GM19452 (cell line): ENCODE results near the gene OTOR.

Source experiments
- ATAC-seq: cut with Tn5 transposase; IDR thresholded peaks from one replicate; pipeline ENCODE4 v1.9.1; 2021; ENCODE audit not compliant: unreplicated experiment

Gene OTOR

GRCh38 chr20:16748308-16748900 is at the start of gene OTOR:
Gene OTOR, plus strand, starts transcription at chr20:16748358. Its CDS starts 44 bp downstream, at chr20:16748402.
- ATAC-seq = no peak

DNA sequence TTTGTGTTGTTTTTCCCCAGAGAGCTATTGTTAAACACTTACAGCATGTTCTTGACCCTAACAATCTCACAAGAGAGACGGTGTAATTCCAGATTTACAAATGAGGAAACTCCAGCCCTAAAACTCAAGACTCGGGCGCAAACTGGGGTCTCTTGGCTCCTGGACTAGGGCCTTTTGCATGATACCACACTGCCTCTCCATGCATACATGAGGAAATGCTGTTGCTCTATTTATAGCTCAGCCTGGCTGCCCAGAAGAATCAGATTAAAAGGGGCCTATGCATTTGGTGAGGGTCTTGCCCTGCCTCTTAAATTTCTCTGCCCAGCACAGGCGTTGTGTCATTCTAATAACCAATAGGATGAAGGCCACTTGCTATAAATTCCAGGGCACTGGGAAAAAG is 48.9 kb upstream of the OTOR start:
- no peak for ATAC-seq

DNA sequence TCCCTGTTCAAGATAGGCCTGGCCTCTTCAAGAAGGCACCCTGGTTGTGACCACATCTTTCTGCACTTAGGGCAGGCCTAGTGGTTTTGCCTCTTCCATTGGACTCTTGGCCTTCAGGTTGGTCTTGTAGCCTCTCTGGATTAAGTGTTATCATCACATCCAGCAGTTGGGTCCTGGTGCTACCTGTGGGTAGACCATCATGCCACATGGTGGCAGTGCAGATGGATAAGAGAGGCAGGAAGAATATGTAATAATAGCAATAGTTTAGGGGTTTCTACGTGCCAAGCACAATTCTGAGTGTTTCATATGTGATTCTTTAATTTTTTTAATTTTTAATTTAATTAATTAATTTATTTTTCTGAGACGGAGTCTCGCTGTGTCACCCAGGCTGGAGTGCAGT is 46.9 kb upstream of the OTOR start:
- no peak for ATAC-seq

GRCh38 chr20:16703570-16703969 is 44.6 kb upstream of the OTOR start:
- no peak for ATAC-seq

DNA sequence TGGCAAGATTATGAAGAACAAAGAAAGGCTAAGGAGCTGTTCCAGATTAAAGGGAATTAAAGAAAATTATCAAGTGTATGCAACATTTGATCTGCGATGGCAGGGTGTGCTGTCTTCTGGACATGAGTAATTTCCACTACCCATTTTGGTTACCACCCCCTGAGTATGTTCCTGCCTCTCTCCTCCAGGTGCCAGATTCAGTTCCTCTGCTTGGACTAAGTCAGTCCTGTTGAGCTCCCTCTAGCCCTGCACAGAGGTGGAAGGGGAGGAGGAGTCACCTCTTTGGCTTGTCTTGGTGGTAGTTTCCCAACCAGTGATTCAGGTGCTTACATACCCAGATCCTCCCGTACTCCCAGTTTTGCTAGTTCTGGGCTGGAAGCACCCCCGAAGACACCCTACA is 40.5 kb upstream of the OTOR start:
- peak; percentile 56 for ATAC-seq

DNA sequence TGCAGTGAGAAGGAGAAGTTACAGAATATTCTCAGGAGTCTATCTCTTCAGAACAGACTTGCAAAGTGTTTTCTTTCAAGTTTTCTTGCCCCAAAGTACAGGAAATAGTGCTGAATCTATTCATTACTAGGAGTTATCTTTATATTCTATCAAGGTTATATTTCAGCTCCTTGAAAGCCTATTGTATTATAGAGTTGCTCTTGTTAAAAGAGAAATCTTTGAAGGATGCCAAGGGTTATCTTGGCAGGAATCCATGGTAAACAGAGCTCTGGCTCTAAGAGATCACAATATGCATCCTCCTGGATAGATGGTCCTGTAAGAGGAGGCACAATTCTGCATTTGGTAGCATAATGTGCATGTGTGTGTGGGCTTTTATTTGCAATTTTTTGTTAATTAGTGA is 39.6 kb upstream of the OTOR start:
- ATAC-seq = peak; percentile 15

- ATAC-seq = peak; percentile 85
These were observed 39.1 kb upstream of the OTOR start for GRCh38 chr20:16709017-16709416.

GRCh38 chr20:16710781-16711180 is 37.4 kb upstream of the OTOR start:
- no peak for ATAC-seq

GRCh38 chr20:16711661-16712258 is 36.4 kb upstream of the OTOR start:
- no peak for ATAC-seq

DNA sequence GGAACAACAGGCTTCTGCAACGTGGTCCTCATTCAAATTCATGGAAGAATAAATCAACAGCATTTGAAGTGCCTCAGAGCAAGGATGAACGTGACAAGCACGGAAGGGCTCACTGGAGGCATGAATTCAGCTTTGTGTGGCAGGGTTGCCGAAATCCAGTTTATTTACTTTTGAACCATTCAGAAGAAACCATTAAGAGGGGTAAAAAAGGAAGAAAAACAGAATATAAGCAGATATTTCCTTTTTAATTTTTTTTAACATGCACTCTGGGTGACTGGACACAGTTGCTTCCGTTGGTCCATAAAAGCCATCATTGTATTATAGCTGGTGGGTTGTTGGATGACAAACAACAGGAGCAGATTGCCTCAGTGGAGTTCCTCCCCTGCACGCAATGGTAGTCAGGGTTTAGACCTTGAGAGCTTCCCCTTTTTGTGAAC is 35.6 kb upstream of the OTOR start:
- ATAC-seq = no peak

DNA sequence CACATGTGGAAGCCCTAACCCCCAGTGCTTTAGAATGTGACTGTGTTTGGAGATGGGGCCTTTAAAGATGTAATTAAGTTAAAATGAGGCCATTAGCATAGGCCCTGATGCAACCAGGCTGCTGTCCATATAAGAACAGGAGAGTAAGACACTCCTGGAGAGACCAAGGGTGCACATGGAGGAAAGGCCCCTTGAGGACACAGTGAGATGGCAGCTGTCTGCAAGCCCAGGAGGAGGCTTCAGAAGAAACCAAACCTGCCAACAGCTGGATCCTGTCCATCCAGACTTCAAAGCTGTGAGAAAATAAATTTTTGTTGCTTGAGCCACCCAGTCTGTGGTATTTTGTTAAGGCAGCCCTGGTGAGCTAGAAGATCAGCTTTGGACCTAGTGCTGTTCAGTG is 35.1 kb upstream of the OTOR start:
- ATAC-seq = no peak

DNA sequence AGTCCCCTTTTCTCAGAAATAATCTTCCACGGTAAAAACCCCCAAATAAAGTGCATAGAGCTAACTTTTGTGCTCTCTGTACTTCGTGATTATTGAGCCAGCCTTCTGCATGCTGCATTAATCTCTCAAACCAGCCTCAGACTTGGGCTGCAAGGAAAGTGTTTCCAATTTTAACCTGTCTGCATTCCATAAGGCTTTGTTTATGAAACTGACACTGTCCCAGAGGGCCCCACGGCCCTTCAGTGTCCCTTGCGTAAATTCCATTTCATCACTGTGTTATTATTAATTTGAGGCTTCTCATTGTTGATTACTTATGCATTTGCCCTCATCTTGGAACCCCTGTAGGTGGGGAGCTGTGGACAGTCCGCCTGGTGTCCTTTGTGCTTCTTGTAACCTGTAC is 33.9 kb upstream of the OTOR start:
- no peak for ATAC-seq

DNA sequence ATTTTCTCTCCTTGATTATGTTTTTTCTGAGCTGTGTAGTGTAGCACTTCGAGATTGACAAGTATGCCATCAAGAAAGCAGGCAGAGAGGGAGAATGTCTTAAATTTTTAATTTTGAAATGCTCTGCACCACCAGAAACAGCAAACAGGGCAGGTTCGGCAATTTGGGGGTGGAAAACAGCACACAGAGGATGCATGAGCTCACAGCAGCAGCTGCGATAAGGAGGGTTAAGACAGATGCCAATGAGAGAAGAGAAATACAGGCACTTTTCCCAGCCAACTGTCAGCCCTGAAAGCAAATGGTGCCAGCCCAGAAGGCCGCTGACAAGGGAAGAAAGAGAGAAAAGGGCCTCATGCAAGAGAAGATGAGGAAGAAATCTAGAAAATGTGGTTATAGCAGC is 33.4 kb upstream of the OTOR start:
- ATAC-seq = no peak

DNA sequence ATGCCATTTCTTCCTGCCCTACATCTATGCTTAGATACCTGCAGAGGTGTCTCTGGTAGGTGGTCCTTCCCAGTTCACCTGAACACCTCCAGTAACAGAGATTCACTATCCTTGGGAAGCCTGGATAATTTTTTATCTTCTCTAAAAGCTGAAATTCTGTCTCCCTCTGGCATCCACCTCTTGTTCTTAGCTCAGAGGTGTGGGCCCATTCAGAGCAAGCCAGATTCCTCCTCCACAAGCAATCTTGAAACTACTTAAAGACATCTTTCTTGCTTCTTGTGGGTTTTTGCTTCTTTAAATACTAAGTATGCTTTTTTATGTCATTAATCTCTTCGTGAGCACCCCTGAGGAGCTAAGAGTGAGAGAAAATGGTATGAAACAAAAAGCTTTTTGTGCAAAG is 28.7 kb upstream of the OTOR start:
- no peak for ATAC-seq

DNA sequence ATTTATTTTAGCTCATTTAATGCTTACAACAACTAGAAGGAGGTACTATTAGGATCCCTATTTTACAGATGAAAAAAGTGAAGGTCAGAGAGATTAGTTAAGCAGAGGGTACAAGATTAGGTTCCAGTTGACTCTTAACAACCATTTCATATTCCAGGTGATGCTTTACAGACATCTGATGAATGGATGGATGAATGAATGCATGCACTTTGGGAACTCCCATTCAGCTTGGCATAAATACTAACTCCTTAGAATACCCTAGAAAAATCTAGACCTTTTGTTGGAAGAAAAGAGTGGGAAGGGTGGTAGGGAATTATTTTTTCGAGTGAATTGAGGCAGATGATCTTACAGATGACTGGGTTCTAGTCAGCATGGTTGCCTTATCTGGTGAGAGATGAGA is 19.1 kb upstream of the OTOR start:
- ATAC-seq = no peak

DNA sequence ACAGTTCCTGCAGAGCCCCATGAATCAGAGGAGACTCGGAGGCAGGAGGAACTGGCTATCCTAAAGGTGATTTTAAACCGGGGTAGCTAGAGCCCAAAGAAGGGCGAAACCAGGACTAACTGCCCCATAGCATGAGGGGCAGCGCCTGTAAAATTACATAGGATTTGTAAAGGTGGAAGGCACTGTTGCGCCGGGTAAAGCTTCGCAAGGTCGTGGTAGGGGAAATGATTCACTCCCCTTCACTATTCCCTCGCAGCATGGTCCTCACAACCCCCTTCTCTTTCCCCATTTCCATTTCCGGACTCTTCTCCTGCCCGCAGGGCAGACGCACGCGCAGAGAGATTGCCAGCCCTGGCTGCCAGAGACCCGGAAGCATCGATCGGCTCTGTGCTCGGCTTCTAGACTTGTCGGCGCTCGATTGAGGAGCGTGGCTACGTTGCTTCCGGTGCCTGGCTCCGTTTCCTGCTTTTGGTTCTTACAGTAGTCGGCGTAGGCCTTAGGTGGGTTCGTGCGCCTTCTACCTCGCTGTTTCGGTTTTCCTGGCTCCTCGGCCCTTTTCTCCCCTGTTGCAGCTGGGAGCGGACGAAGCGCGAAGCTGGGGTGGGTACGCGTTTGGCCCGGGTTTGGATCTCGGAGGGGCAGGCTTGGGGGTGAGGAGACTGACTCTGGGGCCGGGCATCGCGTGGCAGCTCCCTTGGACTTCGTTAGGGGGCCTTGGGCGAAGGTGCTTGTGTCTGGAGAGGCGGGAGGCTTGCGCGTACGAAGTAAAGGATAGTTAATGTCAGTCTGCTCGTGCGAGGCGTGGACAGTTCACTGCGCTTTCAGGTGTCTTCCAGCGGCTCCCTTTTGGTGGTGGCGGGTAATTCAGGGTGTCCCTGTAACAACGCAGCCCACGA is 18.3 kb upstream of the OTOR start, which contains the start of gene SNRPB2:
Gene SNRPB2, plus strand, starts transcription at position 462 of the 896 bp plus-strand sequence. CDS start 1,677 bp downstream, outside the sequence.
- peak; percentile 99 for ATAC-seq

DNA sequence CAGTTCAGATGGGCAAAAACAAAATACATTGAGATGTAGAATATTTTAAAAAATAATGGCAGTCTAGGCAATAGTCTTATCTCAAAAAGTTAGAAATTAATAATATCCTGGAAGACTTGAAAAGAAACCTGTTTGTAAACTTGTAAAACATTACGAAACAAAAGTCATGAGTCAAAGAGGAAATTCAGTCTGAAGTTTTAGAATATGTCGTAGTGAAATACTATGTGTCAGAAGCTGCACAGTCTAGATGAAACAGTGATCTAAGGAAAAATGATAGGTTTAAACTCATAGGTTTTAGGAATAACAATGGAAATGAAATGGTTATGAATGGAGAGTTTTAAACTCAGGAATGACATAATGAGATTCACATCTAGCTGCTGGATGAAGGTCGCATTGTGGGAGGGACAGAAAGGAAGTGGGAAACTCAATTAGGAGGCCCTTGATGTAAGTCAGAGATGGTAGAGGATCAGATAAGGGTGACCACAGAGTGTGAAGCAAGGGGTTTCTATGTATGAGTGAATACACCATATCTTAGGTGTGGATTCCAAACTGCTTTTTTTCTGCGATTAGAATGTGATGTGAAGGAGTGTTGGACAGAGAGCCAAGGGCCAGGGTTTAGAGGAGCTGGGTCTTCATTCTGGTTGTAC is 15.5 kb upstream of the OTOR start:
- no peak for ATAC-seq

DNA sequence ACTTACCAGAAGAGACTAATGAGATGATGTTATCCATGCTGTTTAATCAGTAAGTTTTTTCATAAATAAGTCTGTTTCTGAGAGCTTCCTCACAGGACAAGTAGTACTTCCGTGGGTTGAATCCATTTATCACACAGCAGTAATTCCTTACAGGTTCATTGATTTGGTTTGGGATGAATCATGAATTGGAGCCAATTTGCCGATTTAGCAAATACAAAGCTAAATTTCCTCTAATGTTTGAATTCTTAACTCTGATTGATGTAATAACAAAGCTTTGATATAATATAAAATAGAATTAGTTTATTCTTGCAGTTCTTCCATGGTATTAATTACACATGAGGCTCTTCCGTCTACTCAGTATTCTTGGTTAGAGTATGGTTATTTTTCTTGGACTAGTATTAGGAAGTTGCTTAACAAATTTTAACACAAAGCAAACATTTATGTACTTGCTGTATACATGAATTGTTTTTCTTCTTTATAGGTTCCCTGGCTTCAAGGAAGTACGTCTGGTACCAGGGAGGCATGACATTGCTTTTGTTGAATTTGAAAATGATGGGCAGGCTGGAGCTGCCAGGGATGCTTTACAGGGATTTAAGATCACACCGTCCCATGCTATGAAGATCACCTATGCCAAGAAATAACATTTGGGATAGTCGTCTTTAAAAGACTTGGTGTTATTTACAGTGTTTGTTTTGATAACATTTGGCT is 7.6 kb upstream of the OTOR start:
- ATAC-seq = no peak

DNA sequence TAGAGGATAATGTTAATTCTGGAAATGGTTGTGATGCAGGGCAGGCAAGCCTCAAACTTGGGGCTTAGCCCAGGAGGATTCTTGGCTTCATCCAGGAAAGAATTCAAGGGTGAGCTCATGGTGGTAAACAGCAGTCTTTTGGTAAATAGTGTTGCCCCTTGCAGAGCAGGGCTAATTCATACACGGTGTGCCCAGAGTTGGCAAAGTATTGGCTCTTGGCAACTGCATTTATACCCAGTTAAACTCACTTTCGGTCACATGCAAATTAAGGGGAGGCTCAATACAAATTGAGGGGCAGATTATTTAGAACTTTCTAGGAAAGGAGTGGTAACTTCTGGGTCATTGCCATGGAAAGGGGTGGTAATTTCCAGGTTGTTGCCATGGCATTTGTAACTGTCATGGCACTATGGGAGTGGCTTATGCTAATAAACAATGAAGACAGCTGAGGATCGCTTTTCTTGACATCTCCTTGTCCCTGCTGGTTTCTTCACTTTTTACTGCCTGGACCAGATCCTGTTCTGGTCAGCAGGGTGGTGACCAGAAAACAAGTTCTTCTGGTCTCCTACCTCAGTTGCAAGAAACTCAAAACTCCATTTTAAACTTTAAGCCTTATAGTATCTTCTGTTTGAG is 3.9 kb upstream of the OTOR start:
- no peak for ATAC-seq

DNA sequence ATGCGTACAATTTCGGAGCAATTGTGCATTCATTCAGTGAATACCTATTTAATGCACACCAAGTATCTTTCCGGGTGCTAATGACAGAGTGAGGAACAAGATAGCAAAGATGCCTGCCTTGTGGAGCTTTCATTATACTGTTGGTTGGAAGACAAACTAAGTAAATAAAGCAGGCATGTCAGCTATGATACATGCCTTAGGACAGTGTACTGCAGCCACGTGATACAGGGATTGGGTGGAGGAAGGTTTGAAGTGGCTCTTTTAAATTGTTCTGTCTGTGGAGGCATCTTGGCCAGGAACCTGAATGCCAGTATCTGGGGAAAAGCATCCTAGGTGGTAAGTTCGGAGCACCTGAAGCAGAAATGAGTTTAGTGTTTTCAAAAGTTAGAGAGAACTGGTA is 3.0 kb upstream of the OTOR start:
- ATAC-seq = no peak
